HG03565 (cell line): ENCODE results near the gene HDAC5.
"Not testable (repeated sequence)": the region's sequence is repeated elsewhere in the genome, so short reads cannot be mapped to it uniquely, and the experiment has no call there.

Experiments
- ATAC-seq: cut with Tn5 transposase; IDR thresholded peaks from one replicate; pipeline ENCODE4 v1.9.1; 2021; ENCODE audit warnings: mild to moderate bottlenecking, moderate library complexity; ENCODE audit not compliant: unreplicated experiment

HDAC5 gene

GRCh38 chr17:44123356-44124117 is at the start of gene HDAC5:
Gene HDAC5, minus strand, starts transcription at chr17:44123641. Its CDS starts 6,126 bp downstream, at chr17:44117515.
- peak; percentile 87 for ATAC-seq

- ATAC-seq, result no peak
Measured at GRCh38 chr17:44171931-44172455, 48.6 kb upstream of the HDAC5 start.

GRCh38 chr17:44170499-44171201 is 47.2 kb upstream of the HDAC5 start, which contains the start of gene ASB16:
Gene ASB16, plus strand, starts transcription at chr17:44170704. Its CDS starts 86 bp downstream, at chr17:44170790.
- ATAC-seq, result no peak

GRCh38 chr17:44170135-44170498 is 46.7 kb upstream of the HDAC5 start:
- no peak for ATAC-seq

GRCh38 chr17:44167181-44167861 is 43.9 kb upstream of the HDAC5 start:
- ATAC-seq, result no peak

- no peak for ATAC-seq
Measured at GRCh38 chr17:44164476-44164875, 41.0 kb upstream of the HDAC5 start.

- no peak for ATAC-seq
Measured at GRCh38 chr17:44159519-44160210, 36.2 kb upstream of the HDAC5 start.

- no peak for ATAC-seq
Measured at GRCh38 chr17:44155488-44155887, 32.0 kb upstream of the HDAC5 start.

GRCh38 chr17:44152875-44153274 is 29.4 kb upstream of the HDAC5 start:
- no peak for ATAC-seq

GRCh38 chr17:44149750-44150329 is 26.4 kb upstream of the HDAC5 start:
- ATAC-seq, result no peak

- not testable (repeated sequence) for ATAC-seq
Measured at GRCh38 chr17:44149066-44149465, 25.6 kb upstream of the HDAC5 start.

GRCh38 chr17:44147812-44148211 is 24.4 kb upstream of the HDAC5 start:
- ATAC-seq, result no peak

GRCh38 chr17:44146375-44147346 is 23.2 kb upstream of the HDAC5 start:
- no peak for ATAC-seq

GRCh38 chr17:44144966-44145739 is 21.7 kb upstream of the HDAC5 start:
- ATAC-seq, result no peak

- not testable (repeated sequence) for ATAC-seq
Measured at GRCh38 chr17:44143921-44144320, 20.5 kb upstream of the HDAC5 start.

- ATAC-seq, result no peak
Measured at GRCh38 chr17:44137891-44138709, 14.7 kb upstream of the HDAC5 start.

- ATAC-seq, result no peak
Measured at GRCh38 chr17:44134752-44135568, 11.5 kb upstream of the HDAC5 start.
